CMK (cell line): ENCODE results near the gene RACGAP1.

Experiments used
- DNase-seq: peaks from one replicate; pipeline ENCODE4 v3.0.0-alpha.2; 2010; ENCODE audit warnings: low read depth

RACGAP1 gene

DNA sequence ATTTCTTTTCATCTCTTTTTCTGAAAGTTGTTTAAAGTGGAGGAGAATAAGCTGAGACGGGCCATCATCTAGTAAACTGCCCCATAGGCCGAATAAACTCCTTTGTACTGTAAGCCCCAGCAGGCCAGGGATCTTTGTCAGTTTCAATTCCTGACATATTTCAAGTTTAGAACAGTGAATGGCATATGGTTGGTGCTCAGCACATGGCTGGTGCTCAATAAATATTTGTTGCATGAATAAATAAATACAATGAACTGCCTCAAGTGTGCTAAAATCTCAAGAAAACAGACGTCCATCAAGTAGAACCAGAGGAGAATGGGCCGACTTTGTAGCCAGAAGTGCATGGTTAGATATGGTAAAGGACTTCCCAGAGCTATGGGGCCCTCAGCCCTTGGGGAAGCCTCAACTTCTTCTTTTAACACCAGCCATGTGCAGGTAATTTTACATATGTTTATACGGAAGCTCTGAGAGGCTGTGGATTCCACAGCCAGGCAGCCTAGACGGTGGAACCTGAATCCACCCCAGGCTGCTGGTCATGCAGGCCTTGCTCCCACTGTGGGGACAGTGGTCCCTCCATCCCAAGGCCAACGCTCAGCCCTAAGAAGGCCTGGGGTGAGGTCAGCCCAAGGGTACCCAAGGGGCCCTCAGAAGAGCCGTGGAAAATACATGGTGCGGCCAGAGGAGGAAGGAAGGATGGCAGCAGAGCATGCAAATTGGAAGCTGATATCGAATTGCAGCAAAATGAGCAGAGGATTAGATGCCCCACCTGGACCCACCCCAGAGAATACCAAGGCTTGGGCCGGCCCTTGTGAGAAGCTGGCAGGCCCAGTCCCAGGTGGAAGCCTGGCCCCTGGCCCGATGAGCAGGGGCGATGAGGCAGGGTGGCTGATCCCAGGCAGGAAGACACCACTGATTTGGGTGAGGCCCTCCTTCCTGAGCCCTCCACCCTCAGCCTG, 83.5 kb downstream of the RACGAP1 start:
- DNase-seq, result no peak

DNA sequence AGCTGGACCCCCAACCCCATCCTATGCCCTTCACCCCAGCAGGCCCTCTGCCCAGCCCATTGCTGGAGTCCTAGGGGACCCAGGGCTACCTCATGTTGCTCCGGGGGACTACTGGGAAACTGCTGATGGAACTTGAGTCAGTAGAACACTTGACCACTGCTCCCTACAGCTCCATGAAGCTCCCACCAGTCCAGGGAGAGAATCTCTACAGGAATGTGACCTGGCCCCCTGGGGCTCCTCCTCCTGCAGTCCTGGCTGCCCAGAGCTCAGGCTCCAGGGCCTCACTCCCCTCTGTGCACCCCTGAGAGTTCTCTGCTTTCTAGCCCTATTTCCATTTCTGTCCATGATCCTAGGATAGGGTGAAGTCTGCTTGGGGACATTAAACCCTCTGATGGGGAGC, 85.6 kb downstream of the RACGAP1 start:
- no peak for DNase-seq

DNA sequence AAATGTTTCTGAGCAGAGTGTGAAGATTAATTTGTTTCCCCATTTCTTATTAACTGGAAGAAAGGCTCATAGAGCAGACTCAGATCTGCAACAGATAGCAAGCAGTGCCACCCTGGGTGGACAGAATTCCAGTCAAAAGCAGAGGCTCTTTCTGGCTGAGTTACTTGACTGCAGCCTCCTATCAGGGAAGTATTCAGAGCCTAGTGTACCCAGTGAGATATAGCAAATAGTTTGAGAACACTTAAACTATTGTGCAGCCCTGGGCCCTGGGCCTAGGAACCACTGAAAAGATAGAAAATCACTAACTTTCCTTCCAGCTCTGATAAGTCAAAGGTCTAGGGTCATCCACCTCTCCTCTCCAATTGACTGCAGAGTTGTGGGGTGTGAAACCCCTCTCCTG, 86.0 kb downstream of the RACGAP1 start:
- DNase-seq, result no peak
